RWPE2 (cell line): Measurements from ENCODE around the gene LYAR.

Source experiments
- ATAC-seq: fragments of 200-7000 bp; cut with Tn5 transposase; 3 replicates; pipeline ENCODE4 v1.9.1; 2021; ENCODE audit warnings: low read depth
- DNase-seq: peaks from one replicate; pipeline ENCODE4 v3.0.0-alpha.2; 2020; ENCODE audit warnings: low spot score
- H3K27ac ChIP-seq: fragments of 450-650 bp; 2 replicates; pipeline ENCODE4 v1.5.1; 2017; ENCODE audit warnings: mild to moderate bottlenecking; ENCODE audit not compliant: poor library complexity, severe bottlenecking
- H3K27me3 ChIP-seq: fragments of 250-450 bp; sonication (Bioruptor Pico); 2 replicates; pipeline ENCODE4 v1.5.1; 2021; ENCODE audit warnings: mild to moderate bottlenecking, moderate library complexity; ENCODE audit not compliant: insufficient read depth, poor library complexity, severe bottlenecking
- H3K36me3 ChIP-seq: fragments of 250-450 bp; sonication (Bioruptor Pico); 2 replicates; pipeline ENCODE4 v1.5.1; 2020; ENCODE audit warnings: low read depth, mild to moderate bottlenecking, moderate library complexity
- H3K4me1 ChIP-seq: fragments of 250-450 bp; sonication (Bioruptor Pico); 2 replicates; pipeline ENCODE4 v1.5.1; 2021; ENCODE audit warnings: mild to moderate bottlenecking, moderate library complexity; ENCODE audit not compliant: insufficient read depth, poor library complexity, severe bottlenecking
- H3K4me3 ChIP-seq: fragments of 250-450 bp; sonication (Bioruptor Pico); 2 replicates; pipeline ENCODE4 v1.5.1; 2021; ENCODE audit warnings: mild to moderate bottlenecking, moderate library complexity; ENCODE audit not compliant: severe bottlenecking
- H3K9me3 ChIP-seq: fragments of 250-450 bp; sonication (Bioruptor Pico); 2 replicates; pipeline ENCODE4 v1.5.1; 2021; ENCODE audit warnings: mild to moderate bottlenecking, moderate library complexity; ENCODE audit not compliant: severe bottlenecking
- TF ChIP-seq, protein P1 (sequence below): fragments of 450-650 bp; IDR thresholded peaks from one replicate; pipeline ENCODE4 v1.5.1; 2017; ENCODE audit warnings: mild to moderate bottlenecking, moderate library complexity; ENCODE audit not compliant: poor library complexity, severe bottlenecking

LYAR gene

DNA sequence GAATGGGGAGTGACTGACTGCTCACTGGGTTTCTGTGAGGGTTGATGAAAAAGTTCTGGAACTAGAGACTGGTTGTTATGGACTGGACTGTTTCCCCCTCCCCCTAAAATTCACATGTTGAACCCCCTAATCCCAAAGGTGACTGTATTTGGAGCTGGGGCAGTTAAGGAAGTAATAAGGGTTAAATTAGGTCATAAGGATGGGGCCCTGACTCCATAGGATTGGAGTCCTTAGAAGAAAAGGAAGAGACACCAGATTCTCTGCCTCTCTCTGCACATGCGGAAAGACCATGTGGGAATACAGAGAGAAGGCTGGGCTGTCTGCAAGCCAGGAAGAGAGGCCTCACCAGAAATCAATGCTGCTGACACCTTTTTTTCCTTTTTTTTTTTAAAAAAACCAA is 38.3 kb upstream of the LYAR start:
- no peak overlapping the region for H3K4me3 ChIP-seq
- H3K9me3 ChIP-seq = no peaks in the 10 kb centered on the region
- DNase-seq = no peak
- H3K27me3 ChIP-seq = no peaks in the 10 kb centered on the region
- TF ChIP-seq, protein P1, sequence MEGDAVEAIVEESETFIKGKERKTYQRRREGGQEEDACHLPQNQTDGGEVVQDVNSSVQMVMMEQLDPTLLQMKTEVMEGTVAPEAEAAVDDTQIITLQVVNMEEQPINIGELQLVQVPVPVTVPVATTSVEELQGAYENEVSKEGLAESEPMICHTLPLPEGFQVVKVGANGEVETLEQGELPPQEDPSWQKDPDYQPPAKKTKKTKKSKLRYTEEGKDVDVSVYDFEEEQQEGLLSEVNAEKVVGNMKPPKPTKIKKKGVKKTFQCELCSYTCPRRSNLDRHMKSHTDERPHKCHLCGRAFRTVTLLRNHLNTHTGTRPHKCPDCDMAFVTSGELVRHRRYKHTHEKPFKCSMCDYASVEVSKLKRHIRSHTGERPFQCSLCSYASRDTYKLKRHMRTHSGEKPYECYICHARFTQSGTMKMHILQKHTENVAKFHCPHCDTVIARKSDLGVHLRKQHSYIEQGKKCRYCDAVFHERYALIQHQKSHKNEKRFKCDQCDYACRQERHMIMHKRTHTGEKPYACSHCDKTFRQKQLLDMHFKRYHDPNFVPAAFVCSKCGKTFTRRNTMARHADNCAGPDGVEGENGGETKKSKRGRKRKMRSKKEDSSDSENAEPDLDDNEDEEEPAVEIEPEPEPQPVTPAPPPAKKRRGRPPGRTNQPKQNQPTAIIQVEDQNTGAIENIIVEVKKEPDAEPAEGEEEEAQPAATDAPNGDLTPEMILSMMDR = no peak
- H3K4me1 ChIP-seq = no peaks in the 10 kb centered on the region
- H3K27ac ChIP-seq = no peak overlapping the region
- no peaks in the 10 kb centered on the region for H3K36me3 ChIP-seq
- ATAC-seq = no peak

- ATAC-seq (no peak), DNase-seq (peak; percentile 28)
- no peaks in the 10 kb centered on the region for H3K36me3 ChIP-seq
- no peak overlapping the region for H3K4me3 ChIP-seq
- H3K27me3 ChIP-seq = no peaks in the 10 kb centered on the region
- no peaks in the 10 kb centered on the region for H3K9me3 ChIP-seq
- TF ChIP-seq, protein P1 = peak; percentile 15
- H3K4me1 ChIP-seq = no peaks in the 10 kb centered on the region
- no peak overlapping the region for H3K27ac ChIP-seq
These were observed 37.7 kb upstream of the LYAR start for GRCh38 chr4:4327652-4328121.

GRCh38 chr4:4326166-4326565 is 36.2 kb upstream of the LYAR start:
- TF ChIP-seq, protein P1 = no peak
- ATAC-seq = no peak

DNA sequence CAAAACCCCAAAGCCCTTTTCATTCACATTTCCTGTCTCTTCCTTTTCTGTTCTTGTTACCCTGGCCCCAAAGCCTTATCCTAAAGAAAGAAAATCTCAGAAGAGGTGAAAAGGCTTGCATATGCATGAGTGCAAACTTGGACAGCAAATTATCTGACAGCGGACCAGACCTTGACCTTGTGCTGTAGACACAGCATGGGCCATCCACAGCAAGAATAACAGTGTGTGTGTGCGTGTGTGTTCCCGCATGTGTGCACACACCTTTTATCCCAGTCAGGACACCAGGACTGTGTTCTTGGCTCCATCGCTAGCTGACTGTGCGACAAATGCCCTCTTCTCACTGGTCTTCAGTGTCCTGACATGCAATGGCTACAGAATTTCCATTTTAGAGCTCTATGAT is 35.4 kb upstream of the LYAR start:
- ATAC-seq = no peak
- TF ChIP-seq, protein P1 = no peak
- peak; percentile 2 for DNase-seq
- H3K27ac ChIP-seq = no peak overlapping the region
- H3K9me3 ChIP-seq = no peaks in the 10 kb centered on the region
- H3K4me3 ChIP-seq = no peak overlapping the region
- H3K27me3 ChIP-seq = no peaks in the 10 kb centered on the region
- no peaks in the 10 kb centered on the region for H3K36me3 ChIP-seq
- H3K4me1 ChIP-seq = no peaks in the 10 kb centered on the region

More at GRCh38 chr4:4326166-4326565, 36.2 kb upstream of the LYAR start:
- no peak overlapping the region for H3K27ac ChIP-seq
- no peaks in the 10 kb centered on the region for H3K9me3 ChIP-seq
- H3K36me3 ChIP-seq = no peaks in the 10 kb centered on the region
- no peaks in the 10 kb centered on the region for H3K27me3 ChIP-seq
- no peak overlapping the region for H3K4me3 ChIP-seq
- peak; percentile 13 for DNase-seq
- H3K4me1 ChIP-seq = no peaks in the 10 kb centered on the region

DNA sequence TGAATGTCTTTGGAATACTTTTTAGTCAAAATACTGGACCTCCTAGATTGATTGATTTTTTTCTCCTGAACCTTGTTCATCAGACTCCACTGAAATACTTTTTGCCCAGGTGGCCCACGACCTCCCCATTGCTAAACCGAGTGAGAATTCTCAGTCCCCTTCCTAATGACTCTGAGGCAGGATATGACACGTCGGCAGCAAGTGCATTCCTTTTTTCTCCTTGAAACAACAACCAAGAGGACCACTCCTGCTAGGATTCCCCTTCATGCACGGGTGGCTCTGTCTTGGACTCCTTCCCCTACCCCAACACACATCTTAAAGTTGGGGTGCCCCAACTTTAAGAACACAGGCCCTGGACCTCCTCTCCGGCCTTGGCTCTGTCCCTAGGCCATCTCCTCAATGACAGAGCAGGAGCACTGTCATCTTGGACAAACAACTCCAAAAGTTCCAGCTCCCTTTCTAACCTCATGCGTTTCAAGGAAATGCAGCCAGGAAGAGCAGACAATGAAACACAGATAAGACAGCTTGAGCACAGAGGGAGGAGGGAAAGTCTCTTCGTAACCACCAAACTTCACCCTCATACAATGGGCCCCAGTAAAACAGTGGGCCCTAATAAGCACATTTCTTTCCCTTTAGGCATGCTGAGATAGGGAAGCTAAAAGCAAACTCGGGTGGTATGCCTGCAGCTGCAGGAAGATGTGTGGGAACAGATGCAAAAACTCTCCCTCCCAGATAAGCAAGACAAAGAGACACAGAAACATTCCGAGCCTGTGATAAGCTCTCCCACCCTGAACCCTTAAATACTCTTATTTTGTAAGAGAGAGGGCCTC is 34.0 kb upstream of the LYAR start:
- no peaks in the 10 kb centered on the region for H3K27me3 ChIP-seq
- no peak for ATAC-seq
- TF ChIP-seq, protein P1 = no peak
- no peak overlapping the region for H3K27ac ChIP-seq
- DNase-seq = peak; percentile 9
- no peaks in the 10 kb centered on the region for H3K9me3 ChIP-seq
- no peaks in the 10 kb centered on the region for H3K36me3 ChIP-seq
- H3K4me3 ChIP-seq = no peak overlapping the region
- no peaks in the 10 kb centered on the region for H3K4me1 ChIP-seq
